GM10847 (cell line): ENCODE data around the gene PIK3R4.

Experiments used
- POLR2A ChIP-seq: IDR thresholded peaks from 2 replicates; pipeline ENCODE4 v1.6.1; 2011; ENCODE audit not compliant: insufficient read length; ENCODE audit errors: extremely low read depth

The PIK3R4 gene

GRCh38 chr3:130712718-130713423, 33.8 kb downstream of the PIK3R4 start:
- TF ChIP-seq POLR2A = no peak

- TF ChIP-seq POLR2A = no peak
Observed at GRCh38 chr3:130711565-130712324, 34.9 kb downstream of the PIK3R4 start.

DNA sequence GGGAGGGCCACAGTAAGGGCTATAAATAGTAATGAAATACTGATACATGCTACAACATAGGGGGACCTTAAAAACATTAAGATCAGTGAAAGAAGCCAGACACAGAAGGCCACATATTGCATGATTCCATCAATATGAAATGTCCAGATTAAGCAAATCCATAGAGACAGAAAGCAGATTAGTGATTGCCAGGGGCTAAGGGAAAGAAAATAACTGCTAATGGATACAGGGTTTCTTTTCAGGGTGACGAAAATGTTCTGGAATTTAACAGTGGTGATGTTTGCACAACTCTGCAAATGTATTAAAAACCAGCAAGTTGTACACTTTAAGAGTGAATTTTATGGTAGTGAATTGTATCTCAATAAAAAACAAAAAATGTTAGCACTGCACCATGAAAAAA, 37.0 kb downstream of the PIK3R4 start:
- no peak for TF ChIP-seq POLR2A

DNA sequence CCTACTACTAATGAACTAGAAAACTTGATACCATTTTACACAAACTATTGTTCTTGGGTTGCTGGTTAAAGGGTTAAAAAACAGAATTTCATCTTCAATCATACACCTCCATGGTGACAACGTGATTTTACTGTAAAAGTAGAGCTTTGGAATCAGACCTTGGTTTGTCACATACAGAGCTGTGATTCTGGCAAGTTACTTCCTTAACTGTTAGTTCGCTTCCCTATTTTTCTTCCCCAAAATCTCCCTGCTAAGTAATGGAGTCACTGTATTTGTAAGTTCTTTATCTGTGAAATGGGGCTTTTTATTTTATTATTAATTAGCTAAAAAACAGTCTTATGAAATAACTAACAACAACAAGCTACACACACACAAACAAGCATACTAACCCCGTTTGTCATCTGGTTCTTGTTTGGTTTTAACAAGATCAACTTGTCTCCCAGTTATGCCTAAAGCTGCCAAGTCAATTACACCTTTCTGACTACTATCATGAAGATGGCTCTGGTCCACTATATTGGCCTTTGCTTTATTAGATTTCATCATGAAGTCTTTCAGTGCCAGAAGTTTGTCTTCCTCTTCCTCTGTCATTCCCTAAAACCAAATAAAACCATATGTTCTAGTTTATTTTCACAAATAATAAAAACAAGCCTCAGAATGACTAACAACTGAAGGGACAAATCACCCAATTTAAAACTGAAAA, 38.6 kb downstream of the PIK3R4 start:
- no peak for TF ChIP-seq POLR2A

GRCh38 chr3:130705501-130705900, 41.1 kb downstream of the PIK3R4 start:
- no peak for TF ChIP-seq POLR2A

GRCh38 chr3:130702985-130703384, 43.6 kb downstream of the PIK3R4 start:
- no peak for TF ChIP-seq POLR2A

DNA sequence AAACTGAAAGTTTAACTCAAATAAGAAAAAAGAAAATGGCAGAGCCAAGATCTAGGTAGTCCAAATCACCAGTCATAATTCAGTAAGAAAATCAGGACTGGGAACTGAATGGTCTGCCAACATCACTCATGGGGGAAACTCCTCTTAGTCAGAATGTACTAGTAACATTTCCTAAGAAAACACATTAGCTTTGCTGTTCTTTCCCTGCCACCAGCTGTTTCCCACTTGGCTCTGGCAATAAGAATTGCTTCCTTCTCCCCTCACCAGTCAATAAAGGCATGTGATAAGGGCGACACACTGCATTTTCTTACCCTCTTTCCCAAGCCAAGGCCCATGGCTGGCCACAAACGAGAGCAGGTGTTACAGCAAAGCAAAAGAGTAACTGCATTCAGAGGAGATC, 46.1 kb downstream of the PIK3R4 start:
- no peak for TF ChIP-seq POLR2A

GRCh38 chr3:130699765-130700164, 46.9 kb downstream of the PIK3R4 start:
- TF ChIP-seq POLR2A = no peak

GRCh38 chr3:130693314-130693713, 53.3 kb downstream of the PIK3R4 start:
- no peak for TF ChIP-seq POLR2A

- TF ChIP-seq POLR2A = no peak
Observed at GRCh38 chr3:130692455-130692854, 54.2 kb downstream of the PIK3R4 start.

- no peak for TF ChIP-seq POLR2A
Observed at GRCh38 chr3:130688697-130689470, 57.7 kb downstream of the PIK3R4 start.

DNA sequence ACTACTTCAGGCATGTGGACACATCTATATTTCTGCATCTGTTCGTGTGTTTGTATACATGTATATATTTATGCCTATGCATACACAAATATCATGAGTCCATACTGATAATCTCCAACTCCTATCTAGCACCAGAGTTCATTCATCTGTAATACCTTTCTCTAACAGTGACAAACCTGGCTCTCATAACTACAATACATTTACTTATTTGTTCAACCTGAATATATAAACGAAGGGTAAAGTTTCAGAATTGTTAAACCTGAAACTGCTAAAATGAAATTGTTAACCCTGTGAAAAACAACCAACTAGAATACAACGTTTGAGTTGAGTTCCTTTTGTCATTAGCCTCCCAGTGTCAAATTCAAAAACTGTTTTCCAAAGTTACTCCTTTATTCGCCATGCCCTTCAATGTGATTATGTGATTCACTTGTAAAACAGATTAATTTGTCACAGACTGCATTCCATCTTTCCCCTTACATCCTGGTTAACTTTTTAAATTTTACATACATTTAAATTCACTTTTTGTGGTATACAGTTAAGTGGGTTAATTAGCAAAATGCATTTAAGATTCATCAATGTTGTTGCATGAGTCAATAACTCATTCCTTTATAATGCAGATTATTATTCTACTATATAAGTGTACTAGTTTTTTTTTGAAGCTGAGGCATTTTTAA, 58.5 kb downstream of the PIK3R4 start:
- no peak for TF ChIP-seq POLR2A

- no peak for TF ChIP-seq POLR2A
Observed at GRCh38 chr3:130687327-130687726, 59.3 kb downstream of the PIK3R4 start.

DNA sequence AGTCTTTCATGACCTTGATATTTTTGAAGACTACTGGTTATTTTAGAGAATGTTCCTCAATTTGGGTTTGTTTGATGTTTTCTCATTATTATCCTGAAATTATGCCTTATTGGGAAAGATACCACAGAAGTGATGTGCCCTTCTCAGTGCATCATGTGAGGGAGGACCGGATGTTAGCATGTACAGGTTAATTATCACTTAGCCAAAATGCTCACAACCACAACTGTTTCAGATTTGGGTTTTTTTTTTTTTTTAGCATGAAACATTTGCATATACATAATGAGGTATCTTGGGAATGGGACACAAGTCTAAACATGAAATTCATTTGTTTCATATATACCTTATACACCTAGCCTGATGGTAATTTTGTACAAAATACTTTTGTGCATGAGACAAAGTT, 59.8 kb downstream of the PIK3R4 start:
- no peak for TF ChIP-seq POLR2A

GRCh38 chr3:130682131-130682530, 64.5 kb downstream of the PIK3R4 start:
- no peak for TF ChIP-seq POLR2A
